ENCODE data around the gene KCNC2. TPM values are rescaled to one million over a fixed set of nuclear protein-coding genes. Genes with fewer than 3 reads are reported as not detected.

KCNC2 gene
- total RNA-seq, 2 donors from 2014 or later, result 3.0 to 4.7 TPM

DNA sequence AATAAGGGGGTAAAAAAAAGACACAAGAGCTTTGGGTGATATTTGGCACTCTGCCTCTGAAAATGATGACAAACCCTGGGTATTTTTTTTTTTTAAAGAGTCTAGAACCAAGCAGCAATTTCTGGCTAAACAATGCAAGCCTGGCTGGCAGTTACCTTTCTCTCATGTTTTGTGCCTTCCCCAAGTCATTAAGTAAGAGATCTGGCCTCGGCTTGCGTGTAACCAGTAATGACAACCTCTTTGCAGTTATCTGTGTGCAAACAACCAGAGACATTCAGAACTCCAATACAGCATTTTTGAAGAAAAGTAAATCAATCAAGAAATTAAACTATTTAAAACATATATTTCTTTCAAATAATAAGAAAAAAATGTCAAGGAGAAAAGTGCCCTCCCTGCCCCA, 167.5 kb downstream of the KCNC2 start:
- intact Hi-C loops (cut with DNase I), result no loop called here
- Histone ChIP-seq H3K36me3 (no peaks in the 10 kb centered on the region), H3K9me3 (no peaks in the 10 kb centered on the region), H3K4me1 (replicated peaks) (no peaks in the 10 kb centered on the region), H3K27ac (no peak overlapping the region), H3K27me3 (replicated peaks; ENCODE audit: insufficient read depth) (no peaks in the 10 kb centered on the region), H3K4me3 (no peak overlapping the region)
- DNase-seq (ENCODE audit: low spot score), result no peak
- TF ChIP-seq POLR2AphosphoS5 (IDR thresholded peaks at IDR 0.05), result no peak
- TF ChIP-seq POLR2A (IDR thresholded peaks at IDR 0.05), result no peak
- 50% methylated on average over 2 of the region's 2 CpGs for WGBS

DNA sequence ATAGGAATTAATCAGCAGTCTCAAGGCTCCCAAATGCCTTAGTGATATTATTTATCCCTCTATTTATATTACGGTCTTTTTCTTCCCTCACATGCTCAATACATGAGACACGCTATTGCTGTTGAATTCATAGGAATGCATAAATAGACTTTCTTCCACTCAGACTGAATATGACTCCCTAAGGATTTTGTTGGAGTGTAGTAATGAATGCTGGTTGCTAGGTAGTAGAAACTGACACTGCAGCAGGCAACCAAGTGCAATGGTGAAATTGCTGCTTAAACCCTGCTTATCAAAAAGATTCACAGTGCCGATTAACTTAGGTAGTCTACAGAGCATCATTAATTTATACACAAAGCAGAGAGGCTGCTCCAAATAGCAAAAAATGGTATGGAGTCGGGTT, 168.2 kb downstream of the KCNC2 start:
- no peak for TF ChIP-seq POLR2AphosphoS5 (IDR thresholded peaks at IDR 0.05)
- TF ChIP-seq, protein P1, sequence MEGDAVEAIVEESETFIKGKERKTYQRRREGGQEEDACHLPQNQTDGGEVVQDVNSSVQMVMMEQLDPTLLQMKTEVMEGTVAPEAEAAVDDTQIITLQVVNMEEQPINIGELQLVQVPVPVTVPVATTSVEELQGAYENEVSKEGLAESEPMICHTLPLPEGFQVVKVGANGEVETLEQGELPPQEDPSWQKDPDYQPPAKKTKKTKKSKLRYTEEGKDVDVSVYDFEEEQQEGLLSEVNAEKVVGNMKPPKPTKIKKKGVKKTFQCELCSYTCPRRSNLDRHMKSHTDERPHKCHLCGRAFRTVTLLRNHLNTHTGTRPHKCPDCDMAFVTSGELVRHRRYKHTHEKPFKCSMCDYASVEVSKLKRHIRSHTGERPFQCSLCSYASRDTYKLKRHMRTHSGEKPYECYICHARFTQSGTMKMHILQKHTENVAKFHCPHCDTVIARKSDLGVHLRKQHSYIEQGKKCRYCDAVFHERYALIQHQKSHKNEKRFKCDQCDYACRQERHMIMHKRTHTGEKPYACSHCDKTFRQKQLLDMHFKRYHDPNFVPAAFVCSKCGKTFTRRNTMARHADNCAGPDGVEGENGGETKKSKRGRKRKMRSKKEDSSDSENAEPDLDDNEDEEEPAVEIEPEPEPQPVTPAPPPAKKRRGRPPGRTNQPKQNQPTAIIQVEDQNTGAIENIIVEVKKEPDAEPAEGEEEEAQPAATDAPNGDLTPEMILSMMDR (IDR thresholded peaks at IDR 0.05), result no peak
- no peak for TF ChIP-seq POLR2A (IDR thresholded peaks at IDR 0.05)
- Histone ChIP-seq H3K36me3 (no peaks in the 10 kb centered on the region), H3K27ac (no peak overlapping the region), H3K4me3 (no peak overlapping the region), H3K27me3 (replicated peaks; ENCODE audit: insufficient read depth) (no peaks in the 10 kb centered on the region), H3K4me1 (replicated peaks) (no peaks in the 10 kb centered on the region), H3K9me3 (no peaks in the 10 kb centered on the region)
- no peak for DNase-seq (ENCODE audit: low spot score)
- intact Hi-C loops (cut with DNase I), result no loop called here
- 79% methylated on average over 4 of the region's 4 CpGs for WGBS

DNA sequence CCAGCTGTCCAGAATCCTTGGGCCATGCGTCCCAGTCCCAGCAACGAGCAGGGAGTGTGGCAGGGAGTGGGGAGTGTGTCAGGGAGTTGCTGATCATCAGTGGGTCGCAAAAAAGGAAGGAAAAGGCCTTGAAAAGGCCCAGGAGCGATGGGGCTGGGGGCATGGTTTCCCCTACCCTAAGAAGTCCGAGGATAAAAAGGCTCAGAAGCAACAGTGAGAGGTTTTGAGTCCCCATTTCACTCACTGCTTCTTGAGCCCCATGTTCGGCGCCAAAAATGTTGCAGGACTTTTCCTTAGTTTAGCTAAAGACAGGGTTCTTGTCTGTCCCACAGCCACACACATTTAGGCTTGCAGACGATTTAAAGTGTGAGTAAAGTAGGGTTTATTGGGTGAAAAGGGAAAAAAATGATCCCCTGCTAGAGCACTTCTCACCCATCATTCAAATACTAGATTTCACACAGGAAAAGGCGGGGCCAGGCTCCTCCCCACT, 189.5 kb downstream of the KCNC2 start:
- Histone ChIP-seq H3K27ac (no peak overlapping the region), H3K4me3 (no peak overlapping the region), H3K36me3 (no peaks in the 10 kb centered on the region), H3K4me1 (replicated peaks) (no peaks in the 10 kb centered on the region), H3K9me3 (no peaks in the 10 kb centered on the region), H3K27me3 (replicated peaks; ENCODE audit: insufficient read depth) (no peaks in the 10 kb centered on the region)
- 82% methylated on average over 9 of the region's 9 CpGs for WGBS
- DNase-seq (ENCODE audit: low spot score), result no peak
- TF ChIP-seq POLR2AphosphoS5 (IDR thresholded peaks at IDR 0.05), result no peak
- intact Hi-C loops (cut with DNase I), result no loop called here

DNA sequence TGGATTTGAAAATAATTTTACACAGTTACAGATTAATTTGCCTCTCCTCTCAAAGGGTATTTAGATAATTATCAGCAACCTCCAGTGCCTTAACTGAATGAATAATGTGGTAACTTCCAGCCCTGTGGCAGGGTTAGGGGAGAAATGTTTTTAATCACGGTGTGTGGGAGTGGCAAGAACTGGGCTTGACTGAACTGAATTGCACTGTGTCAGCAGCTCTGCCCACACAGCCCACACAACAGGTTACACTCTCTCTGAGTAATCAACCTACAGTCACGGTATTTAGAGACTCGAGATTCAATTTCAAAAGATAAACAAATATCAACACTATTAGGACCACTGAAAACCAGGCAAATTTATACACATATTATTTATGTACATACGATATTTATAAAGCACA, 198.5 kb downstream of the KCNC2 start:
- DNase-seq (ENCODE audit: low spot score), result no peak

DNA sequence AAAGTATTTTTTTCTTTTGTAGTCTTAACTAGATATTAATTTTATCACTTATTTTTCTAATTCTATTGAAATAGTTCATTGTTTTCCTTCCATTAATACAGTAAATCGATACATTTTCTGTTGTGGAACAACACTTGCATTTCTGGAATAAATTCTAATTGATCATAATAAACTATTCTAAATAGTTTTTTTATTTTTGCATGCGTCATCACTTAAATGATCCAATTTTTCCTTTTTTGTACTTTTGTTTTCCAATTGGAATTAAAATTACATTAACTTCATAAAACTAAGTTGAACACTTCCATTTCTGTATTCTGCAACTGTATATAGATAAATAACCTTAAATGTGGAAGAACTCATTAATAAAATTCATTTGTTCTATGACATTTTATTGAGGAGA, 202.5 kb downstream of the KCNC2 start:
- Histone ChIP-seq H3K27me3 (replicated peaks; ENCODE audit: insufficient read depth) (no peaks in the 10 kb centered on the region), H3K4me1 (replicated peaks) (no peaks in the 10 kb centered on the region), H3K36me3 (no peaks in the 10 kb centered on the region), H3K4me3 (no peak overlapping the region), H3K9me3 (no peaks in the 10 kb centered on the region), H3K27ac (no peak overlapping the region)
- TF ChIP-seq POLR2A (IDR thresholded peaks at IDR 0.05) (no peak), POLR2AphosphoS5 (IDR thresholded peaks at IDR 0.05) (no peak)
- TF ChIP-seq, protein P1 (IDR thresholded peaks at IDR 0.05), result no peak
- intact Hi-C loops (cut with DNase I), result no loop called here
- DNase-seq (ENCODE audit: low spot score), result no peak
- WGBS, result 88% methylated on average over 2 of the region's 2 CpGs

More for the DNA sequence above, 198.5 kb downstream of the KCNC2 start:
- 56% methylated on average over 4 of the region's 4 CpGs for WGBS
- Histone ChIP-seq H3K9me3 (no peaks in the 10 kb centered on the region), H3K4me3 (no peak overlapping the region), H3K27ac (no peak overlapping the region), H3K27me3 (replicated peaks; ENCODE audit: insufficient read depth) (no peaks in the 10 kb centered on the region), H3K36me3 (no peaks in the 10 kb centered on the region), H3K4me1 (replicated peaks) (no peaks in the 10 kb centered on the region)
- intact Hi-C loops (cut with DNase I), result no loop called here
- TF ChIP-seq POLR2A (IDR thresholded peaks at IDR 0.05), result no peak
- TF ChIP-seq, protein P1 (IDR thresholded peaks at IDR 0.05), result no peak
- no peak for TF ChIP-seq POLR2AphosphoS5 (IDR thresholded peaks at IDR 0.05)

DNA sequence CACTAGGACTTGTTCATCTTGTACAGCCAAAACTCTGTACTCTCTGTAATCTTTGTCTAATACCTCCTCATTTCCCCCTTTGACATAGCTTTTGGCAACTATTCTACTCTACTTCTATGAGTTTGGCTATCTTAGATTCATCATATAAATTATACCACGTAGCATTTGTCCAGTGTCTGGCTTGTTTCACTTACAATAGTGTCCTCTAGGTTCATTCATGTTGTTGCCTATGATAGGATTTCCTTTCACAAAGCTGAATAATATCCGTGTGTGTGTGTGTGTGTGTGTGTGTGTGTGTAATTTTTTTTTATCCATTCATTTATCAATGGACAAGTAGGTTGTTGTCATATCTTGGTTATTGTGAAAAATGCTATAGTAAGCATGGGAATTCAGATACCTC, 209.5 kb downstream of the KCNC2 start:
- 18% methylated on average over 2 of the region's 2 CpGs for WGBS
- Histone ChIP-seq H3K9me3 (no peaks in the 10 kb centered on the region), H3K27me3 (replicated peaks; ENCODE audit: insufficient read depth) (no peaks in the 10 kb centered on the region), H3K27ac (no peak overlapping the region), H3K36me3 (no peaks in the 10 kb centered on the region), H3K4me3 (no peak overlapping the region), H3K4me1 (replicated peaks) (no peaks in the 10 kb centered on the region)
- intact Hi-C loops (cut with DNase I), result no loop called here
- TF ChIP-seq POLR2AphosphoS5 (IDR thresholded peaks at IDR 0.05) (no peak), POLR2A (IDR thresholded peaks at IDR 0.05) (no peak)
- DNase-seq (ENCODE audit: low spot score), result no peak

Measured in prostate gland (tissue), 2 donors.